ENCODE data around the gene KDM1B.
"Not testable (repeated sequence)": the region's sequence is repeated elsewhere in the genome, so short reads cannot be mapped to it uniquely, and the experiment has no call there.

Gene KDM1B

GRCh38 chr6:18218233-18218632, 63.0 kb downstream of the KDM1B start:
- Histone ChIP-seq H4K20me1 (ENCODE audit: insufficient read depth, low read length, poor library complexity, severe bottlenecking) (no peaks in the 10 kb centered on the region), H3K27me3 (ENCODE audit: insufficient read depth, low read length, poor library complexity, severe bottlenecking) (no peaks in the 10 kb centered on the region), H3K9me2 (replicated peaks; ENCODE audit: low read depth, low read length) (no peaks in the 10 kb centered on the region), H2AFZ (ENCODE audit: low read length) (no peak overlapping the region), H3K9me3 (ENCODE audit: insufficient read depth, low read depth, low read length) (no peaks in the 10 kb centered on the region), H3K79me2 (ENCODE audit: insufficient read depth, low read length) (no peaks in the 10 kb centered on the region), H3K9ac (ENCODE audit: low read depth, low read length, poor library complexity, severe bottlenecking) (no peak overlapping the region), H3F3A (ENCODE audit: low read depth) (no peaks in the 10 kb centered on the region), H3K36me3 (ENCODE audit: insufficient read depth, low read length) (peaks cover 23% of the 10 kb centered on the region), H3K4me2 (ENCODE audit: low read depth, low read length, poor library complexity, severe bottlenecking) (no peak overlapping the region), H3K4me3 (ENCODE audit: low read length, poor library complexity, severe bottlenecking) (no peak overlapping the region), H3K4me1 (ENCODE audit: insufficient read depth, low read length, poor library complexity, severe bottlenecking) (no peaks in the 10 kb centered on the region)
- TF ChIP-seq EZH2phosphoT487 (IDR thresholded peaks at IDR 0.05; ENCODE audit: borderline replicate concordance) (no peak), CTCF (conservative IDR thresholded peaks at IDR 0.05; ENCODE audit: low read length) (no peak)

- Histone ChIP-seq H3K9me2 (replicated peaks; ENCODE audit: low read depth, low read length) (no peaks in the 10 kb centered on the region), H3K4me1 (ENCODE audit: insufficient read depth, low read length, poor library complexity, severe bottlenecking) (no peaks in the 10 kb centered on the region), H3K9ac (ENCODE audit: low read depth, low read length, poor library complexity, severe bottlenecking) (no peak overlapping the region), H3K79me2 (ENCODE audit: insufficient read depth, low read length) (no peaks in the 10 kb centered on the region), H3K36me3 (ENCODE audit: insufficient read depth, low read length) (peaks cover 36% of the 10 kb centered on the region), H3K27me3 (ENCODE audit: insufficient read depth, low read length, poor library complexity, severe bottlenecking) (no peaks in the 10 kb centered on the region), H4K20me1 (ENCODE audit: insufficient read depth, low read length, poor library complexity, severe bottlenecking) (no peaks in the 10 kb centered on the region), H3K4me3 (ENCODE audit: low read length, poor library complexity, severe bottlenecking) (no peak overlapping the region), H3K4me2 (ENCODE audit: low read depth, low read length, poor library complexity, severe bottlenecking) (no peak overlapping the region), H3K9me3 (ENCODE audit: insufficient read depth, low read depth, low read length) (no peaks in the 10 kb centered on the region), H2AFZ (ENCODE audit: low read length) (no peak overlapping the region), H3F3A (ENCODE audit: low read depth) (no peaks in the 10 kb centered on the region)
- TF ChIP-seq EZH2phosphoT487 (IDR thresholded peaks at IDR 0.05; ENCODE audit: borderline replicate concordance) (no peak), CTCF (conservative IDR thresholded peaks at IDR 0.05; ENCODE audit: low read length) (no peak)
These were observed 64.4 kb downstream of the KDM1B start for GRCh38 chr6:18219591-18219990.

- TF ChIP-seq CTCF (conservative IDR thresholded peaks at IDR 0.05; ENCODE audit: low read length): no peak
- no peak for TF ChIP-seq EZH2phosphoT487 (IDR thresholded peaks at IDR 0.05; ENCODE audit: borderline replicate concordance)
- H3K79me2 ChIP-seq (ENCODE audit: insufficient read depth, low read length): no peaks in the 10 kb centered on the region
- H3K4me1 ChIP-seq (ENCODE audit: insufficient read depth, low read length, poor library complexity, severe bottlenecking): no peaks in the 10 kb centered on the region
- H3K9me3 ChIP-seq (ENCODE audit: insufficient read depth, low read depth, low read length): no peaks in the 10 kb centered on the region
- no peaks in the 10 kb centered on the region for H3K27me3 ChIP-seq (ENCODE audit: insufficient read depth, low read length, poor library complexity, severe bottlenecking)
- H3K4me3 ChIP-seq (ENCODE audit: low read length, poor library complexity, severe bottlenecking): no peak overlapping the region
- H2AFZ ChIP-seq (ENCODE audit: low read length): no peak overlapping the region
- no peaks in the 10 kb centered on the region for H3F3A ChIP-seq (ENCODE audit: low read depth)
- H3K36me3 ChIP-seq (ENCODE audit: insufficient read depth, low read length): peaks cover 53% of the 10 kb centered on the region
- H3K9me2 ChIP-seq (replicated peaks; ENCODE audit: low read depth, low read length): no peaks in the 10 kb centered on the region
- no peak overlapping the region for H3K9ac ChIP-seq (ENCODE audit: low read depth, low read length, poor library complexity, severe bottlenecking)
- H4K20me1 ChIP-seq (ENCODE audit: insufficient read depth, low read length, poor library complexity, severe bottlenecking): peaks cover 9% of the 10 kb centered on the region
- no peak overlapping the region for H3K4me2 ChIP-seq (ENCODE audit: low read depth, low read length, poor library complexity, severe bottlenecking)
These were observed 66.0 kb downstream of the KDM1B start for GRCh38 chr6:18221288-18221615.

GRCh38 chr6:18226451-18227105, 71.4 kb downstream of the KDM1B start:
- H3K4me3 ChIP-seq (ENCODE audit: low read length, poor library complexity, severe bottlenecking); H2AFZ ChIP-seq (ENCODE audit: low read length); H3F3A ChIP-seq (ENCODE audit: low read depth); H3K9ac ChIP-seq (ENCODE audit: low read depth, low read length, poor library complexity, severe bottlenecking); H3K9me3 ChIP-seq (ENCODE audit: insufficient read depth, low read depth, low read length); H3K4me2 ChIP-seq (ENCODE audit: low read depth, low read length, poor library complexity, severe bottlenecking); H3K79me2 ChIP-seq (ENCODE audit: insufficient read depth, low read length); H3K27me3 ChIP-seq (ENCODE audit: insufficient read depth, low read length, poor library complexity, severe bottlenecking); H3K9me2 ChIP-seq (replicated peaks; ENCODE audit: low read depth, low read length); H3K4me1 ChIP-seq (ENCODE audit: insufficient read depth, low read length, poor library complexity, severe bottlenecking): not testable (repeated sequence)
- Histone ChIP-seq H3K36me3 (ENCODE audit: insufficient read depth, low read length) (peaks cover 80% of the 10 kb centered on the region), H4K20me1 (ENCODE audit: insufficient read depth, low read length, poor library complexity, severe bottlenecking) (peaks cover 11% of the 10 kb centered on the region)

- not testable (repeated sequence) for H3K9ac ChIP-seq (ENCODE audit: low read depth, low read length, poor library complexity, severe bottlenecking); H3K9me3 ChIP-seq (ENCODE audit: insufficient read depth, low read depth, low read length); H2AFZ ChIP-seq (ENCODE audit: low read length); H3K27me3 ChIP-seq (ENCODE audit: insufficient read depth, low read length, poor library complexity, severe bottlenecking); H3K4me2 ChIP-seq (ENCODE audit: low read depth, low read length, poor library complexity, severe bottlenecking); H3F3A ChIP-seq (ENCODE audit: low read depth); H3K9me2 ChIP-seq (replicated peaks; ENCODE audit: low read depth, low read length); H3K4me3 ChIP-seq (ENCODE audit: low read length, poor library complexity, severe bottlenecking); H3K4me1 ChIP-seq (ENCODE audit: insufficient read depth, low read length, poor library complexity, severe bottlenecking)
- peaks cover 14% of the 10 kb centered on the region; the same call in 1 of the 2 replicates for H3K79me2 ChIP-seq (ENCODE audit: insufficient read depth, low read length)
- H3K36me3 ChIP-seq (ENCODE audit: insufficient read depth, low read length): peaks cover 80% of the 10 kb centered on the region
- peaks cover 11% of the 10 kb centered on the region for H4K20me1 ChIP-seq (ENCODE audit: insufficient read depth, low read length, poor library complexity, severe bottlenecking)
These were observed 71.9 kb downstream of the KDM1B start for GRCh38 chr6:18227166-18227565.
